GM12874 (cell line): Measurements from ENCODE around the gene IGSF8.

Experiments
- CTCF ChIP-seq: IDR thresholded peaks from 2 replicates; pipeline ENCODE4 v1.5.1; 2011; ENCODE audit warnings: low read depth, mild to moderate bottlenecking, control low read depth, low read length, moderate library complexity; ENCODE audit not compliant: insufficient read depth

IGSF8 gene

GRCh38 chr1:160094806-160095205 is 3.6 kb downstream of the IGSF8 start:
- TF ChIP-seq CTCF, result no peak

- TF ChIP-seq CTCF, result no peak
Measured at GRCh38 chr1:160094291-160094625, 4.2 kb downstream of the IGSF8 start.

- no peak for TF ChIP-seq CTCF
Measured at GRCh38 chr1:160093624-160094290, 4.7 kb downstream of the IGSF8 start.

- TF ChIP-seq CTCF, result no peak
Measured at GRCh38 chr1:160093069-160093395, 5.4 kb downstream of the IGSF8 start.

- no peak for TF ChIP-seq CTCF
Measured at GRCh38 chr1:160092366-160093068, 5.9 kb downstream of the IGSF8 start.

- TF ChIP-seq CTCF, result no peak
Measured at GRCh38 chr1:160091666-160092223, 6.7 kb downstream of the IGSF8 start.

- no peak for TF ChIP-seq CTCF
Measured at GRCh38 chr1:160090760-160091159, 7.7 kb downstream of the IGSF8 start.
